GM21528 (cell line): ENCODE measurements around the gene DEDD.

Source experiments
- ATAC-seq: cut with Tn5 transposase; IDR thresholded peaks from one replicate; pipeline ENCODE4 v1.9.1; 2021; ENCODE audit warnings: mild to moderate bottlenecking, moderate library complexity; ENCODE audit not compliant: unreplicated experiment, low FRiP score

The DEDD gene

GRCh38 chr1:161079436-161080110 lies 52.9 kb downstream of the DEDD start:
- ATAC-seq, result no peak

- no peak for ATAC-seq
Measured at GRCh38 chr1:161077426-161077825, 55.0 kb downstream of the DEDD start.

GRCh38 chr1:161076410-161076809 lies 56.1 kb downstream of the DEDD start:
- ATAC-seq, result no peak

- no peak for ATAC-seq
Measured at GRCh38 chr1:161074676-161075368, 57.6 kb downstream of the DEDD start.

- ATAC-seq, result no peak
Measured at GRCh38 chr1:161073474-161074121, 58.9 kb downstream of the DEDD start.

GRCh38 chr1:161072751-161073449 lies 59.6 kb downstream of the DEDD start:
- no peak for ATAC-seq

GRCh38 chr1:161071886-161072371 lies 60.5 kb downstream of the DEDD start:
- ATAC-seq, result no peak
